ENCODE results near the gene AIFM3.
"Not testable (repeated sequence)": the region's sequence is repeated elsewhere in the genome, so short reads cannot be mapped to it uniquely, and the experiment has no call there.

AIFM3 gene

GRCh38 chr22:20970939-20971657 lies 4.0 kb downstream of the AIFM3 start:
- H3K36me3 ChIP-seq (ENCODE audit: insufficient read depth, low read length): no peaks in the 10 kb centered on the region
- peaks cover 3% of the 10 kb centered on the region for H3K27me3 ChIP-seq (ENCODE audit: insufficient read depth, low read length, poor library complexity)
- H3K9me3 ChIP-seq (ENCODE audit: insufficient read depth, low read length, severe bottlenecking): no peaks in the 10 kb centered on the region
- DNase-seq (no peak), ATAC-seq (ENCODE audit: insufficient read depth, low read depth) (no peak)
- no peak overlapping the region for H3K27ac ChIP-seq (ENCODE audit: low read length)
- no peaks in the 10 kb centered on the region for H3K79me2 ChIP-seq (ENCODE audit: insufficient read depth, low read length)
- H4K20me1 ChIP-seq (ENCODE audit: insufficient read depth, low read length): no peaks in the 10 kb centered on the region; the same call in 1 of the 2 replicates
- H3K4me1 ChIP-seq (ENCODE audit: insufficient read depth, low read length): no peaks in the 10 kb centered on the region
- H3K4me3 ChIP-seq (ENCODE audit: low read depth in 1 of 2, low read length in 2 of 2): no peak overlapping the region
- TF ChIP-seq EZH2 (IDR thresholded peaks at IDR 0.05; ENCODE audit: borderline replicate concordance, low read depth, low read length, severe bottlenecking) (no peak), CTCF (IDR thresholded peaks at IDR 0.05; ENCODE audit: borderline replicate concordance, extremely low read depth, low read length, poor library complexity, severe bottlenecking) (no peak)
- no peak overlapping the region for H2AFZ ChIP-seq (ENCODE audit: low read depth, low read length)
- H3K4me2 ChIP-seq (ENCODE audit: insufficient read depth, low read length): no peak overlapping the region
- H3K9ac ChIP-seq (ENCODE audit: low read depth, low read length): no peak overlapping the region

DNA sequence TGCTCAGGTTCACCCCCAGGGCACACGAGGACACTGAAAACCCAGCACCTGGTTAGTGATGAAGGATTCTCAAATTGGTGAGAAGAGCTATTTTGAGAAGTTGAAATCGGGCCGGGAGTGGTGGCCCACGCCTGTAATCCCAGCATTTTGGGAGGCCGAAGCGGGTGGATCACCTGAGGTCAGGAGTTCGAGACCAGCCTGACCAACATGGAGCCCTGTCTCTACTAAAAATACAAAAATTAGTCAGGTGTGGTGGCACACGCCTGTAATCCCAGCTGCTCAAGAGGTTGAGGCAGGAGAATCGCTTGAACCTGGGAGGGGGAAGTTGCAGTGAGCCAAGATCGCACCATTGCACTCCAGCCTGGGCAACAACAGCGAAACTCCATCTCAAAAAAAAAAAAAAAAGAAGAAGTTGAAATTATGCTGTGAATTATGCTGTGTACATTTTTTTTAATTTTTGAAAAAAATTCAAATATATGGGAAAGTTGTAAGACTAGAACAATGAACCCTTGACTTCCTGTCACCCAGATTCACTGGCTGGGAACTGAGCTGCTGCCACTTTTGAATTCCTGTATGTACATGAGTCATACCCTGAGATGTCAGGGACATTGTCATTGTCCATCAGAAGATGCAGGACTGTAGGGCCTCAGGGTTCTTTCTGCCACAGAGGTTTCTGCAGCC lies 5.1 kb downstream of the AIFM3 start:
- H3K36me3 ChIP-seq (ENCODE audit: insufficient read depth, low read length); H3K4me2 ChIP-seq (ENCODE audit: insufficient read depth, low read length); H2AFZ ChIP-seq (ENCODE audit: low read depth, low read length); ATAC-seq (ENCODE audit: insufficient read depth, low read depth); H4K20me1 ChIP-seq (ENCODE audit: insufficient read depth, low read length); H3K27ac ChIP-seq (ENCODE audit: low read length); H3K79me2 ChIP-seq (ENCODE audit: insufficient read depth, low read length); H3K9ac ChIP-seq (ENCODE audit: low read depth, low read length); DNase-seq; H3K9me3 ChIP-seq (ENCODE audit: insufficient read depth, low read length, severe bottlenecking); H3K27me3 ChIP-seq (ENCODE audit: insufficient read depth, low read length, poor library complexity); H3K4me3 ChIP-seq (ENCODE audit: low read depth in 1 of 2, low read length in 2 of 2); H3K4me1 ChIP-seq (ENCODE audit: insufficient read depth, low read length): not testable (repeated sequence)

GRCh38 chr22:20972933-20973577 lies 6.0 kb downstream of the AIFM3 start:
- DNase-seq: no peak
- Histone ChIP-seq H3K4me3 (ENCODE audit: low read depth in 1 of 2, low read length in 2 of 2) (no peak overlapping the region), H3K79me2 (ENCODE audit: insufficient read depth, low read length) (no peaks in the 10 kb centered on the region), H3K36me3 (ENCODE audit: insufficient read depth, low read length) (no peaks in the 10 kb centered on the region), H3K27ac (ENCODE audit: low read length) (no peak overlapping the region), H3K9me3 (ENCODE audit: insufficient read depth, low read length, severe bottlenecking) (no peaks in the 10 kb centered on the region), H2AFZ (ENCODE audit: low read depth, low read length) (no peak overlapping the region), H3K4me2 (ENCODE audit: insufficient read depth, low read length) (no peak overlapping the region), H3K9ac (ENCODE audit: low read depth, low read length) (no peak overlapping the region), H3K4me1 (ENCODE audit: insufficient read depth, low read length) (no peaks in the 10 kb centered on the region), H3K27me3 (ENCODE audit: insufficient read depth, low read length, poor library complexity) (no peaks in the 10 kb centered on the region), H4K20me1 (ENCODE audit: insufficient read depth, low read length) (no peaks in the 10 kb centered on the region; the same call in 1 of the 2 replicates)
- no peak for TF ChIP-seq EZH2 (IDR thresholded peaks at IDR 0.05; ENCODE audit: borderline replicate concordance, low read depth, low read length, severe bottlenecking)
- TF ChIP-seq CTCF (IDR thresholded peaks at IDR 0.05; ENCODE audit: borderline replicate concordance, extremely low read depth, low read length, poor library complexity, severe bottlenecking): no peak
- no peak for ATAC-seq (ENCODE audit: insufficient read depth, low read depth)
